SU-DHL-6 (cell line): ENCODE results near the gene ARL4A.

Experiments
- H2AFZ ChIP-seq: fragments of 200-600 bp; sonication (generic); 2 replicates; pipeline ENCODE4 v1.6.1; 2014; ENCODE audit warnings: low read depth, mild to moderate bottlenecking, moderate library complexity, mixed read lengths, antibody characterized with exemption, low read length; ENCODE audit not compliant: severe bottlenecking
- H3F3A ChIP-seq: fragments of 200-600 bp; shearing (Covaris generic); 2 replicates; pipeline ENCODE4 v1.6.0; 2016; ENCODE audit warnings: antibody characterized with exemption, mild to moderate bottlenecking; ENCODE audit not compliant: insufficient read depth
- H3K27ac ChIP-seq: fragments of 200-600 bp; sonication (generic); 2 replicates; pipeline ENCODE4 v1.5.1; 2016; ENCODE audit warnings: low read depth, mild to moderate bottlenecking, low read length, moderate library complexity, mixed read lengths
- H3K27me3 ChIP-seq: fragments of 200-600 bp; sonication (generic), shearing (Covaris generic); 2 replicates; pipeline ENCODE4 v1.6.0; 2014; ENCODE audit warnings: mild to moderate bottlenecking, low read length
- H3K36me3 ChIP-seq: fragments of 200-600 bp; sonication (generic); 2 replicates; pipeline ENCODE4 v1.6.1; 2014; ENCODE audit warnings: mild to moderate bottlenecking, low read length, mixed read lengths
- H3K4me2 ChIP-seq: fragments of 300-600, 200-600 bp; shearing (Covaris generic), sonication (generic); 2 replicates; pipeline ENCODE4 v1.6.0; 2014; ENCODE audit warnings: low read length, low read depth, mild to moderate bottlenecking; ENCODE audit not compliant: poor library complexity, severe bottlenecking
- H3K4me3 ChIP-seq: fragments of 200-600 bp; sonication (generic); 2 replicates; pipeline ENCODE4 v1.5.1; 2014; ENCODE audit warnings: antibody characterized with exemption, low read length, mild to moderate bottlenecking, mixed read lengths; ENCODE audit not compliant: insufficient read depth, poor library complexity, severe bottlenecking
- H3K79me2 ChIP-seq: fragments of 200-600 bp; sonication (generic); 2 replicates; pipeline ENCODE4 v1.6.1; 2014; ENCODE audit warnings: mild to moderate bottlenecking, low read length, moderate library complexity; ENCODE audit not compliant: insufficient read depth
- H3K9ac ChIP-seq: fragments of 200-600 bp; sonication (generic); 2 replicates; pipeline ENCODE4 v1.7.0; 2014; ENCODE audit warnings: mild to moderate bottlenecking, low read length
- H3K9me2 ChIP-seq: fragments of 200-600 bp; sonication (generic); replicated peaks from 2 replicates; pipeline ENCODE4 v1.6.1; 2014; ENCODE audit warnings: low read length; ENCODE audit not compliant: insufficient read depth
- H3K9me3 ChIP-seq: fragments of 200-600 bp; sonication (generic); 2 replicates; pipeline ENCODE4 v1.6.1; 2014; ENCODE audit warnings: low read length, mixed read lengths; ENCODE audit not compliant: insufficient read depth
- H4K20me1 ChIP-seq: fragments of 200-600 bp; sonication (generic); 2 replicates; pipeline ENCODE4 v1.6.1; 2014; ENCODE audit warnings: low read depth, mild to moderate bottlenecking, antibody characterized with exemption, low read length, moderate library complexity, mixed read lengths
- CTCF ChIP-seq: fragments of 200-600 bp; sonication (generic); IDR thresholded peaks from one replicate; pipeline ENCODE4 v1.5.1; 2017; ENCODE audit warnings: antibody characterized with exemption, mild to moderate bottlenecking, low read length, moderate library complexity; ENCODE audit not compliant: insufficient read depth, poor library complexity, severe bottlenecking
- EZH2phosphoT487 ChIP-seq: fragments of 200-600 bp; sonication (generic), shearing (Covaris generic); conservative IDR thresholded peaks from 2 replicates; pipeline ENCODE4 v1.6.1; 2018; ENCODE audit warnings: mild to moderate bottlenecking, antibody characterized with exemption, low read length, moderate library complexity, mixed read lengths

Gene ARL4A

GRCh38 chr7:12674053-12674452 lies 13.4 kb upstream of the ARL4A start:
- TF ChIP-seq EZH2phosphoT487 (no peak), CTCF (no peak)
- Histone ChIP-seq H3K9me3 (no peaks in the 10 kb centered on the region), H2AFZ (no peak overlapping the region), H3K27me3 (no peaks in the 10 kb centered on the region; the same call in 1 of the 2 replicates), H3K4me2 (no peak overlapping the region), H3K9me2 (no peaks in the 10 kb centered on the region), H3F3A (no peaks in the 10 kb centered on the region), H4K20me1 (no peaks in the 10 kb centered on the region), H3K4me3 (no peak overlapping the region), H3K36me3 (no peaks in the 10 kb centered on the region), H3K9ac (no peak overlapping the region), H3K79me2 (no peaks in the 10 kb centered on the region), H3K27ac (no peak overlapping the region)

GRCh38 chr7:12674861-12675260 lies 12.6 kb upstream of the ARL4A start:
- Histone ChIP-seq H3K4me3 (no peak overlapping the region), H3K4me2 (no peak overlapping the region), H3K27me3 (no peaks in the 10 kb centered on the region; the same call in 1 of the 2 replicates), H3K36me3 (no peaks in the 10 kb centered on the region), H3K9ac (no peak overlapping the region), H3F3A (no peaks in the 10 kb centered on the region), H3K9me3 (no peaks in the 10 kb centered on the region), H3K79me2 (no peaks in the 10 kb centered on the region), H3K27ac (no peak overlapping the region), H4K20me1 (no peaks in the 10 kb centered on the region), H2AFZ (no peak overlapping the region), H3K9me2 (no peaks in the 10 kb centered on the region)
- TF ChIP-seq EZH2phosphoT487 (no peak), CTCF (no peak)

GRCh38 chr7:12683678-12684585 lies 3.5 kb upstream of the ARL4A start:
- H4K20me1 ChIP-seq, result no peaks in the 10 kb centered on the region
- TF ChIP-seq EZH2phosphoT487 (no peak), CTCF (no peak)
- no peak overlapping the region for H3K9ac ChIP-seq
- no peaks in the 10 kb centered on the region for H3K9me2 ChIP-seq
- no peaks in the 10 kb centered on the region for H3F3A ChIP-seq
- no peak overlapping the region for H3K27ac ChIP-seq
- H3K36me3 ChIP-seq, result no peaks in the 10 kb centered on the region
- no peak overlapping the region for H3K4me3 ChIP-seq
- H3K4me2 ChIP-seq, result no peak overlapping the region
- H2AFZ ChIP-seq, result no peak overlapping the region
- H3K27me3 ChIP-seq, result no peaks in the 10 kb centered on the region; the same call in 1 of the 2 replicates
- no peaks in the 10 kb centered on the region for H3K79me2 ChIP-seq
- no peaks in the 10 kb centered on the region for H3K9me3 ChIP-seq
